ENCODE data around the gene DCDC2C. TPM values are rescaled to one million over a fixed set of nuclear protein-coding genes. Genes with fewer than 3 reads are reported as not detected.

The DCDC2C gene
- total RNA-seq, 1 experiment from 2014 or later: not detected

DNA sequence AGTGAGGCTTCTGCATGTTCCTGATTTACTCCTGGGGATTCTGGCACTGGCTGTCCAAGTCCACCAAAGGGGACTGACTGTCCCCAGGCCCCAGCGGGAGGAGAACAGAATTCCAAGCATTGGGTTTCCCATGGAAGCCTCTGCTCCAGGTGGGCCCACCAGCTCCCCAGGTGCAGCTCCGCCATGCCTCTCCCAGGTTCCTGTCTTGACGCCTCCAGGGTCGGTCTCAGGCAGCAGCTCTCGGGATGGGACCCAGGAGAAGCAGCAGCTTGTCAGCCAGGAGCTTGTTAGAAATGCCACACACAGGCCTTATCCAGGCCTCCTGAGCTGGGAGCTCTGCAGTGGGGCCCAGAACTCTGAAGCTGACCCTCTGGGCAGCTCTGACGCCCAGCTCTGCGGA is 47.9 kb downstream of the DCDC2C start:
- DNase-seq (ENCODE audit: low spot score) (no peak), ATAC-seq (no peak)
- Mint-ChIP-seq H3K36me3 (peaks cover 77% of the 10 kb centered on the region), H3K9me3 (peaks cover 87% of the 10 kb centered on the region), H3K4me3 (no peak overlapping the region), H3K27me3 (ENCODE audit: low read depth) (peaks cover 25% of the 10 kb centered on the region), H3K4me1 (no peaks in the 10 kb centered on the region), H3K27ac (no peak overlapping the region)
- ChIA-PET POLR2A (no interaction called here), CTCF (no interaction called here)
- TF ChIP-seq, protein P1, sequence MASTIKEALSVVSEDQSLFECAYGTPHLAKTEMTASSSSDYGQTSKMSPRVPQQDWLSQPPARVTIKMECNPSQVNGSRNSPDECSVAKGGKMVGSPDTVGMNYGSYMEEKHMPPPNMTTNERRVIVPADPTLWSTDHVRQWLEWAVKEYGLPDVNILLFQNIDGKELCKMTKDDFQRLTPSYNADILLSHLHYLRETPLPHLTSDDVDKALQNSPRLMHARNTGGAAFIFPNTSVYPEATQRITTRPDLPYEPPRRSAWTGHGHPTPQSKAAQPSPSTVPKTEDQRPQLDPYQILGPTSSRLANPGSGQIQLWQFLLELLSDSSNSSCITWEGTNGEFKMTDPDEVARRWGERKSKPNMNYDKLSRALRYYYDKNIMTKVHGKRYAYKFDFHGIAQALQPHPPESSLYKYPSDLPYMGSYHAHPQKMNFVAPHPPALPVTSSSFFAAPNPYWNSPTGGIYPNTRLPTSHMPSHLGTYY (CRISPR knock-in tag; IDR thresholded peaks at IDR 0.05): no peak
- TF ChIP-seq GABPB1 (CRISPR knock-in tag; IDR thresholded peaks at IDR 0.05) (no peak), RORB (CRISPR knock-in tag; IDR thresholded peaks at IDR 0.05) (no peak), ATF1 (CRISPR knock-in tag; IDR thresholded peaks at IDR 0.05) (no peak), ZNF671 (CRISPR knock-in tag; IDR thresholded peaks at IDR 0.05) (no peak)
- TF ChIP-seq, protein P2, sequence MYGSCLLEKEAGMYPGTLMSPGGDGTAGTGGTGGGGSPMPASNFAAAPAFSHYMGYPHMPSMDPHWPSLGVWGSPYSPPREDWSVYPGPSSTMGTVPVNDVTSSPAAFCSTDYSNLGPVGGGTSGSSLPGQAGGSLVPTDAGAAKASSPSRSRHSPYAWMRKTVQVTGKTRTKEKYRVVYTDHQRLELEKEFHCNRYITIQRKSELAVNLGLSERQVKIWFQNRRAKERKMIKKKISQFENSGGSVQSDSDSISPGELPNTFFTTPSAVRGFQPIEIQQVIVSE (CRISPR knock-in tag; IDR thresholded peaks at IDR 0.05; ENCODE audit: borderline replicate concordance): no peak
- TF ChIP-seq, protein P3, sequence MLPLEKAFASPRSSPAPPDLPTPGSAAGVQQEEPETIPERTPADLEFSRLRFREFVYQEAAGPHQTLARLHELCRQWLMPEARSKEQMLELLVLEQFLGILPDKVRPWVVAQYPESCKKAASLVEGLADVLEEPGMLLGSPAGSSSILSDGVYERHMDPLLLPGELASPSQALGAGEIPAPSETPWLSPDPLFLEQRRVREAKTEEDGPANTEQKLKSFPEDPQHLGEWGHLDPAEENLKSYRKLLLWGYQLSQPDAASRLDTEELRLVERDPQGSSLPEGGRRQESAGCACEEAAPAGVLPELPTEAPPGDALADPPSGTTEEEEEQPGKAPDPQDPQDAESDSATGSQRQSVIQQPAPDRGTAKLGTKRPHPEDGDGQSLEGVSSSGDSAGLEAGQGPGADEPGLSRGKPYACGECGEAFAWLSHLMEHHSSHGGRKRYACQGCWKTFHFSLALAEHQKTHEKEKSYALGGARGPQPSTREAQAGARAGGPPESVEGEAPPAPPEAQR (CRISPR knock-in tag; IDR thresholded peaks at IDR 0.05): no peak
- TF ChIP-seq, protein P4, sequence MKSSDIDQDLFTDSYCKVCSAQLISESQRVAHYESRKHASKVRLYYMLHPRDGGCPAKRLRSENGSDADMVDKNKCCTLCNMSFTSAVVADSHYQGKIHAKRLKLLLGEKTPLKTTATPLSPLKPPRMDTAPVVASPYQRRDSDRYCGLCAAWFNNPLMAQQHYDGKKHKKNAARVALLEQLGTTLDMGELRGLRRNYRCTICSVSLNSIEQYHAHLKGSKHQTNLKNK (CRISPR knock-in tag; IDR thresholded peaks at IDR 0.05): no peak
- TF ChIP-seq, protein P5, sequence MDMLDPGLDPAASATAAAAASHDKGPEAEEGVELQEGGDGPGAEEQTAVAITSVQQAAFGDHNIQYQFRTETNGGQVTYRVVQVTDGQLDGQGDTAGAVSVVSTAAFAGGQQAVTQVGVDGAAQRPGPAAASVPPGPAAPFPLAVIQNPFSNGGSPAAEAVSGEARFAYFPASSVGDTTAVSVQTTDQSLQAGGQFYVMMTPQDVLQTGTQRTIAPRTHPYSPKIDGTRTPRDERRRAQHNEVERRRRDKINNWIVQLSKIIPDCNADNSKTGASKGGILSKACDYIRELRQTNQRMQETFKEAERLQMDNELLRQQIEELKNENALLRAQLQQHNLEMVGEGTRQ (CRISPR knock-in tag; IDR thresholded peaks at IDR 0.05): no peak

DNA sequence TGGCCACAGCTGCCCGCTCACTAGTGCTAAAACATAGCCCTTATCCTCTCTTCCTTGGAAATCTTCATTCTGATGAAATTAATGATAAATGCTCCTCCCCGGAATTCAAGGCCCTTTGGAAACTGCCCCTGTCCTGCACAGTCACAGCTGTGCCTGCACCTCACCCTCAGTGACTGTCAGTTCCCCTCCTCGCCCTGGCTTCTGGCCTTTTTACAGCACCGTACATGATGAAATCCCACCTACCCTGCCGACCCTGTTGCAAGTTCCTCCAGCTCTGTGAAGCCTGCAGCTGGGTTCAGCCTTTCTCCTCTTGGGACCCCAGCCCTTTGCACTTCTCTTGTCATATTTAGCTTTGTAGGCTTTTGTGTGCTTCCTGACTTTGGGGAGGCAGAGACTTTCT is 48.4 kb downstream of the DCDC2C start:
- H3K27me3 Mint-ChIP-seq (ENCODE audit: low read depth): peaks cover 19% of the 10 kb centered on the region
- TF ChIP-seq, protein P5 (CRISPR knock-in tag; IDR thresholded peaks at IDR 0.05): no peak
- TF ChIP-seq CREB1 (CRISPR knock-in tag; IDR thresholded peaks at IDR 0.05) (no peak), GTF2I (CRISPR knock-in tag; conservative IDR thresholded peaks at IDR 0.05) (no peak), ZNF263 (CRISPR knock-in tag; IDR thresholded peaks at IDR 0.05; ENCODE audit: low read depth) (no peak), GRHL2 (CRISPR knock-in tag; IDR thresholded peaks at IDR 0.05; ENCODE audit: insufficient replicate concordance, severe bottlenecking) (no peak), TCF7 (CRISPR knock-in tag; IDR thresholded peaks at IDR 0.05; ENCODE audit: low read depth) (no peak), NFYB (CRISPR knock-in tag; conservative IDR thresholded peaks at IDR 0.05; ENCODE audit: low read depth) (no peak), ZNF138 (CRISPR knock-in tag; conservative IDR thresholded peaks at IDR 0.05) (no peak), PRRX2 (CRISPR knock-in tag; IDR thresholded peaks at IDR 0.05) (no peak), ZNF121 (CRISPR knock-in tag; IDR thresholded peaks at IDR 0.05) (no peak)
- TF ChIP-seq, protein P1 (CRISPR knock-in tag; IDR thresholded peaks at IDR 0.05): no peak
- TF ChIP-seq, protein P6, sequence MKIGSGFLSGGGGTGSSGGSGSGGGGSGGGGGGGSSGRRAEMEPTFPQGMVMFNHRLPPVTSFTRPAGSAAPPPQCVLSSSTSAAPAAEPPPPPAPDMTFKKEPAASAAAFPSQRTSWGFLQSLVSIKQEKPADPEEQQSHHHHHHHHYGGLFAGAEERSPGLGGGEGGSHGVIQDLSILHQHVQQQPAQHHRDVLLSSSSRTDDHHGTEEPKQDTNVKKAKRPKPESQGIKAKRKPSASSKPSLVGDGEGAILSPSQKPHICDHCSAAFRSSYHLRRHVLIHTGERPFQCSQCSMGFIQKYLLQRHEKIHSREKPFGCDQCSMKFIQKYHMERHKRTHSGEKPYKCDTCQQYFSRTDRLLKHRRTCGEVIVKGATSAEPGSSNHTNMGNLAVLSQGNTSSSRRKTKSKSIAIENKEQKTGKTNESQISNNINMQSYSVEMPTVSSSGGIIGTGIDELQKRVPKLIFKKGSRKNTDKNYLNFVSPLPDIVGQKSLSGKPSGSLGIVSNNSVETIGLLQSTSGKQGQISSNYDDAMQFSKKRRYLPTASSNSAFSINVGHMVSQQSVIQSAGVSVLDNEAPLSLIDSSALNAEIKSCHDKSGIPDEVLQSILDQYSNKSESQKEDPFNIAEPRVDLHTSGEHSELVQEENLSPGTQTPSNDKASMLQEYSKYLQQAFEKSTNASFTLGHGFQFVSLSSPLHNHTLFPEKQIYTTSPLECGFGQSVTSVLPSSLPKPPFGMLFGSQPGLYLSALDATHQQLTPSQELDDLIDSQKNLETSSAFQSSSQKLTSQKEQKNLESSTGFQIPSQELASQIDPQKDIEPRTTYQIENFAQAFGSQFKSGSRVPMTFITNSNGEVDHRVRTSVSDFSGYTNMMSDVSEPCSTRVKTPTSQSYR (CRISPR knock-in tag; IDR thresholded peaks at IDR 0.05): no peak
- TF ChIP-seq, protein P7, sequence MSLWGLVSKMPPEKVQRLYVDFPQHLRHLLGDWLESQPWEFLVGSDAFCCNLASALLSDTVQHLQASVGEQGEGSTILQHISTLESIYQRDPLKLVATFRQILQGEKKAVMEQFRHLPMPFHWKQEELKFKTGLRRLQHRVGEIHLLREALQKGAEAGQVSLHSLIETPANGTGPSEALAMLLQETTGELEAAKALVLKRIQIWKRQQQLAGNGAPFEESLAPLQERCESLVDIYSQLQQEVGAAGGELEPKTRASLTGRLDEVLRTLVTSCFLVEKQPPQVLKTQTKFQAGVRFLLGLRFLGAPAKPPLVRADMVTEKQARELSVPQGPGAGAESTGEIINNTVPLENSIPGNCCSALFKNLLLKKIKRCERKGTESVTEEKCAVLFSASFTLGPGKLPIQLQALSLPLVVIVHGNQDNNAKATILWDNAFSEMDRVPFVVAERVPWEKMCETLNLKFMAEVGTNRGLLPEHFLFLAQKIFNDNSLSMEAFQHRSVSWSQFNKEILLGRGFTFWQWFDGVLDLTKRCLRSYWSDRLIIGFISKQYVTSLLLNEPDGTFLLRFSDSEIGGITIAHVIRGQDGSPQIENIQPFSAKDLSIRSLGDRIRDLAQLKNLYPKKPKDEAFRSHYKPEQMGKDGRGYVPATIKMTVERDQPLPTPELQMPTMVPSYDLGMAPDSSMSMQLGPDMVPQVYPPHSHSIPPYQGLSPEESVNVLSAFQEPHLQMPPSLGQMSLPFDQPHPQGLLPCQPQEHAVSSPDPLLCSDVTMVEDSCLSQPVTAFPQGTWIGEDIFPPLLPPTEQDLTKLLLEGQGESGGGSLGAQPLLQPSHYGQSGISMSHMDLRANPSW (CRISPR knock-in tag; conservative IDR thresholded peaks at IDR 0.05; ENCODE audit: low read depth): no peak
- H3K36me3 Mint-ChIP-seq: peaks cover 77% of the 10 kb centered on the region
- H3K4me3 Mint-ChIP-seq: no peak overlapping the region
- no peak for ATAC-seq
- POLR2A ChIA-PET: no interaction called here
- H3K27ac Mint-ChIP-seq: no peak overlapping the region
- CTCF ChIA-PET: no interaction called here
- peaks cover 87% of the 10 kb centered on the region for H3K9me3 Mint-ChIP-seq
- H3K4me1 Mint-ChIP-seq: no peaks in the 10 kb centered on the region
- DNase-seq (ENCODE audit: low spot score): no peak

Data from WTC11 (cell line).